Ishikawa (cell line): ENCODE data around the gene MADD.

Experiments
- CEBPB ChIP-seq: IDR thresholded peaks from 2 replicates; pipeline ENCODE4 v1.6.1; 2012
- CREB1 ChIP-seq: IDR thresholded peaks from 2 replicates; pipeline ENCODE4 v1.6.1; 2012; ENCODE audit warnings: low read depth
- EGR1 ChIP-seq: IDR thresholded peaks from 2 replicates; pipeline ENCODE4 v1.6.1; 2012
- EP300 ChIP-seq: IDR thresholded peaks from 2 replicates; pipeline ENCODE4 v1.6.1; 2012; ENCODE audit warnings: borderline replicate concordance
- FOXM1 ChIP-seq: IDR thresholded peaks from 2 replicates; pipeline ENCODE4 v1.6.1; 2012; ENCODE audit warnings: low read depth, borderline replicate concordance
- MAX ChIP-seq: IDR thresholded peaks from 2 replicates; pipeline ENCODE4 v1.6.1; 2012
- NFIC ChIP-seq: IDR thresholded peaks from 2 replicates; pipeline ENCODE4 v1.6.1; 2012
- RAD21 ChIP-seq: IDR thresholded peaks from 2 replicates; pipeline ENCODE4 v1.6.1; 2012; ENCODE audit warnings: low read depth
- REST ChIP-seq: IDR thresholded peaks from 2 replicates; pipeline ENCODE4 v1.6.1; 2012; ENCODE audit warnings: low read depth, mild to moderate bottlenecking
- TAF1 ChIP-seq: IDR thresholded peaks from 2 replicates; pipeline ENCODE4 v1.6.1; 2012; ENCODE audit warnings: low read depth, mild to moderate bottlenecking
- TCF12 ChIP-seq: IDR thresholded peaks from 2 replicates; pipeline ENCODE4 v1.6.1; 2012; ENCODE audit warnings: low read depth
- TEAD4 ChIP-seq: IDR thresholded peaks from 2 replicates; pipeline ENCODE4 v1.6.1; 2012
- USF1 ChIP-seq: IDR thresholded peaks from 2 replicates; pipeline ENCODE4 v1.6.1; 2012
- YY1 ChIP-seq: IDR thresholded peaks from 2 replicates; pipeline ENCODE4 v1.6.1; 2012; ENCODE audit warnings: low read depth
- ZBTB7A ChIP-seq: IDR thresholded peaks from 2 replicates; pipeline ENCODE4 v1.6.1; 2012; ENCODE audit warnings: low read depth

Gene MADD

GRCh38 chr11:47359586-47359985, 89.7 kb downstream of the MADD start:
- no peak for TF ChIP-seq ZBTB7A
- TF ChIP-seq MAX = no peak
- no peak for TF ChIP-seq USF1
- TF ChIP-seq TEAD4 = no peak
- TF ChIP-seq YY1 = no peak
- TF ChIP-seq EP300 = no peak
- no peak for TF ChIP-seq CEBPB
- no peak for TF ChIP-seq CREB1
- TF ChIP-seq FOXM1 = no peak
- no peak for TF ChIP-seq EGR1
- TF ChIP-seq REST = no peak
- no peak for TF ChIP-seq TAF1
- TF ChIP-seq NFIC = no peak
- TF ChIP-seq RAD21 = no peak
- no peak for TF ChIP-seq TCF12

GRCh38 chr11:47360341-47360740, 90.4 kb downstream of the MADD start:
- TF ChIP-seq MAX (no peak), NFIC (no peak), TCF12 (no peak), FOXM1 (no peak), EP300 (no peak), ZBTB7A (no peak), TAF1 (no peak), CREB1 (no peak), RAD21 (no peak), YY1 (no peak), TEAD4 (no peak), USF1 (no peak), REST (no peak), CEBPB (no peak), EGR1 (no peak)

- TF ChIP-seq CREB1 = no peak
- no peak for TF ChIP-seq RAD21
- no peak for TF ChIP-seq CEBPB
- TF ChIP-seq MAX = no peak
- no peak for TF ChIP-seq FOXM1
- no peak for TF ChIP-seq TCF12
- TF ChIP-seq REST = no peak
- no peak for TF ChIP-seq ZBTB7A
- no peak for TF ChIP-seq NFIC
- TF ChIP-seq TEAD4 = no peak
- TF ChIP-seq TAF1 = no peak
- no peak for TF ChIP-seq USF1
- no peak for TF ChIP-seq YY1
- TF ChIP-seq EGR1 = no peak
- no peak for TF ChIP-seq EP300
Observed at GRCh38 chr11:47361419-47361818, 91.5 kb downstream of the MADD start.

- no peak for TF ChIP-seq RAD21
- TF ChIP-seq TEAD4 = no peak
- no peak for TF ChIP-seq MAX
- no peak for TF ChIP-seq TCF12
- no peak for TF ChIP-seq TAF1
Observed at GRCh38 chr11:47366020-47366490, 96.1 kb downstream of the MADD start.
